Keratinocyte (primary cell): Measurements from ENCODE around the gene JAZF1.

Source experiments
- CTCF ChIP-seq, 3 experiments: IDR thresholded peaks in 1 of 3; conservative IDR thresholded peaks in 1 of 3; optimal IDR thresholded peaks in 1 of 3; 2 replicates in 2 of 3; 3 replicates in 1 of 3; pipeline versions ENCODE3 to v1.5.1; 2011; ENCODE audit warnings: low read length in 3 of 3, mild to moderate bottlenecking in 3 of 3, moderate library complexity in 2 of 3, control low read depth in 1 of 3, inconsistent platforms in 1 of 3; ENCODE audit not compliant: insufficient read depth in 2 of 3; ENCODE audit errors: extremely low read depth in 1 of 3
- EZH2 ChIP-seq: IDR thresholded peaks from one replicate; pipeline ENCODE4 v1.6.1; 2012; ENCODE audit warnings: inconsistent platforms, mild to moderate bottlenecking, low read length, moderate library complexity

DNA sequence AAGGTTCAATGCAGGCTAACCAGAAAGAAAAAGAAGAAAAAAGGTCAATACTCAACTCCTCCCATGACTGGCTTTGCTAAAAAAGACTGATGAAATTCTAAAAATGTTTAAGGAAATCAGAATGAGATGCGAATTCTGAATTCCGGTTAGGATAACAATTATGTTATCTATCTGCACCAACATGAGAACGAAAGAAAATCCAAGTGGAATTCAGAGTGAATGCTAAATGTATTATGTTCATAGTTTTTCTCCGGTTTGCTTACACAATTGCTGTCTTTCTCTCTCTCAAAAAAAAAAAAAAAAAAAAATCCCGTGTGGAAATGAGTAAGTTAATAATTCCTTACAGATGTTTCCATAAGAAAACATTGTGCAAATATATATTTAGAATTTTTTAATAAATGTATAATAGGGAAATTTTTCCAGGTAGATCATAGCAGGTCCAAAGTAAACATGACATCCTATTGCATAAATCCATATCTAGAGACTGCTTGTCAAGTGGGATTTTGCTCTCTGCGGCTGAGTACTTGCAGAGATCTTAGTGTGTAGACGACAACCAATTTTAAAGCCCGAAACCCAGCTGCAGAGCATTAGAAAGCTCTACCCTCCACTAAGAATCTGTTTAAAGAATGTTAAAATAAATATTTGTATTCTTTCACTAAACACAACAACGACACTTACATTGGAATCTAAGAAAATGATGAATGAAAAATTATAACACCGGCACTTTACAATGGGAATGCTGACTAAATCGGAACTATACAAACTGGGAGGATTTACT lies 104.0 kb downstream of the JAZF1 start:
- TF ChIP-seq CTCF (optimal IDR thresholded peaks at IDR 0.05 in 1 of 3, IDR thresholded peaks at IDR 0.05 in 1 of 3, conservative IDR thresholded peaks at IDR 0.05 in 1 of 3; ENCODE audit: extremely low read depth in 1 of 3, insufficient read depth in 2 of 3, low read length in 3 of 3) (no peak), EZH2 (no peak)
